ENCODE measurements around the gene GRID2.

Gene GRID2

DNA sequence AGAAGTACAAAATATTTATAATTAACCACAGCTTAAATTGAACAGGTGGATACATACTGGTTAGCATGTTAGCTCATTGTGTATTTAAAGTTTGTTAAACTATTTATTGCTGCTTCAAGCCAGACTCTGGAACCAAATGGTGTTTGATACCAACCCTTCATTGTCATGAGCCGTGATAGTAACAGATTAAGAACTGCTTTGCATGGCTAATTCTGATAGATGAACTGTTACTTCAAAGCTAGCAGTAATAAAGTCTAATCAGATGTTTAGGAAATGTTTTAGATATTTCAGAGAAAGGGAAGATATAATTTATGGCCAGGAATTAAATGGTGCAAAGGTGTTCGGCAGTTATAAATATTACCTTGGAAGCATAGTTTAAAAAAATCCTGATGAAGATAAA, 848.7 kb downstream of the GRID2 start:
- DNase-seq (ENCODE audit: low spot score): no peak
- H3K79me1 ChIP-seq (ENCODE audit: low read depth, low read length): no peaks in the 10 kb centered on the region
- no peak overlapping the region for H3K27ac ChIP-seq (replicated peaks; ENCODE audit: low read length)
- H3K14ac ChIP-seq (ENCODE audit: low read length): no peak overlapping the region
- no peak overlapping the region for H2BK120ac ChIP-seq (ENCODE audit: low read depth, low read length)
- no peak overlapping the region for H3K23ac ChIP-seq (ENCODE audit: low read depth, low read length, poor library complexity)
- no peak overlapping the region for H3K4me3 ChIP-seq (ENCODE audit: low read length in 2 of 2)
- no peak overlapping the region for H2AFZ ChIP-seq (ENCODE audit: low read length)
- no peak overlapping the region for H2BK5ac ChIP-seq (ENCODE audit: low read length)
- no peaks in the 10 kb centered on the region for H3K36me3 ChIP-seq (replicated peaks in 1 of 2; ENCODE audit: control insufficient read depth in 2 of 2, insufficient read depth in 2 of 2, low read length in 2 of 2)
- no peak overlapping the region for H4K91ac ChIP-seq (ENCODE audit: low read depth, low read length, poor library complexity)
- no peak overlapping the region for H2BK12ac ChIP-seq (ENCODE audit: low read length)
- no peak overlapping the region for H4K8ac ChIP-seq (ENCODE audit: low read depth, low read length)
- no peak overlapping the region for H3K9ac ChIP-seq (ENCODE audit: low read depth, low read length, poor library complexity)
- no peak overlapping the region for H2BK15ac ChIP-seq (ENCODE audit: low read length)
- no CpG with 5 or more reads among the region's 2 CpGs for WGBS, 2 donors (ENCODE audit: extremely low coverage in 2 of 2, insufficient read length in 2 of 2, insufficient replicate concordance in 1 of 2)
- no peak overlapping the region for H3K18ac ChIP-seq (ENCODE audit: low read length)
- no peak overlapping the region for H3K4me2 ChIP-seq (ENCODE audit: insufficient read depth, low read length, poor library complexity, severe bottlenecking)
- no peaks in the 10 kb centered on the region for H3K27me3 ChIP-seq (ENCODE audit: control insufficient read depth in 3 of 3, insufficient read depth in 3 of 3, low read depth in 1 of 3, low read length in 3 of 3)
- peaks cover 1 to 2% of the 10 kb centered on the region in 2 donors for H3K4me1 ChIP-seq (ENCODE audit: control insufficient read depth in 2 of 2, insufficient read depth in 1 of 2, low read depth in 1 of 2, low read length in 2 of 2)
- H2AK5ac ChIP-seq (ENCODE audit: low read depth, low read length): no peak overlapping the region
- no peak overlapping the region for H3K4ac ChIP-seq (ENCODE audit: low read length)
- H3K9me3 ChIP-seq (replicated peaks in 1 of 2; ENCODE audit: control insufficient read depth in 2 of 2, insufficient read depth in 1 of 2, low read depth in 1 of 2, low read length in 2 of 2): no peaks in the 10 kb centered on the region

DNA sequence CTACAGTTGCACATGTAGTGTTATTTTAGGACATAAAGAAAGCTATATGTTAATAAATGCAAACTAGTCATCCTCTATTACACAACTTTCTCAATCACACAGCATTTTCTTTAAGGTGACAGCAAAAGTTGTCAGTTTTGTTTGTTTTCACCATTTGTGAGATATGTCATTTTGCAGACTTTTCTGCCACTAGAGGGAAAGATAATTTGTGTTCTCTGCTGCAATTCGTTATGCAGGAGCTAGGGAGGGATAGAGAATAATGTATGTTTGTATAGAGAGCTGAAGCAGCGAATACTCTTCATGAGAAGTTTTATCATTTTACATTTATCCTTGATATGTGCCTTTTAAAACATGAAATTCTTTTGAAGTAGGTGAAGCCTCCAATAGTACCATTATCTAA, 854.2 kb downstream of the GRID2 start:
- no CpG with 5 or more reads among the region's 2 CpGs for WGBS, 2 donors (ENCODE audit: extremely low coverage in 2 of 2, insufficient read length in 2 of 2, insufficient replicate concordance in 1 of 2)
- no peak overlapping the region for H2BK5ac ChIP-seq (ENCODE audit: low read length)
- H3K18ac ChIP-seq (ENCODE audit: low read length): no peak overlapping the region
- no peak overlapping the region for H3K23ac ChIP-seq (ENCODE audit: low read depth, low read length, poor library complexity)
- H2AFZ ChIP-seq (ENCODE audit: low read length): no peak overlapping the region
- H4K91ac ChIP-seq (ENCODE audit: low read depth, low read length, poor library complexity): no peak overlapping the region
- no peak overlapping the region for H2BK120ac ChIP-seq (ENCODE audit: low read depth, low read length)
- no peak overlapping the region for H3K4ac ChIP-seq (ENCODE audit: low read length)
- no peak overlapping the region for H3K14ac ChIP-seq (ENCODE audit: low read length)
- H3K4me2 ChIP-seq (ENCODE audit: insufficient read depth, low read length, poor library complexity, severe bottlenecking): no peak overlapping the region
- no peaks in the 10 kb centered on the region for H3K36me3 ChIP-seq (replicated peaks in 1 of 2; ENCODE audit: control insufficient read depth in 2 of 2, insufficient read depth in 2 of 2, low read length in 2 of 2)
- H2AK5ac ChIP-seq (ENCODE audit: low read depth, low read length): no peak overlapping the region
- no peak for DNase-seq (ENCODE audit: low spot score)
- H3K27me3 ChIP-seq (ENCODE audit: control insufficient read depth in 3 of 3, insufficient read depth in 3 of 3, low read depth in 1 of 3, low read length in 3 of 3): no peaks in the 10 kb centered on the region
- H2BK15ac ChIP-seq (ENCODE audit: low read length): no peak overlapping the region
- H3K9ac ChIP-seq (ENCODE audit: low read depth, low read length, poor library complexity): no peak overlapping the region
- no peak overlapping the region for H3K4me3 ChIP-seq (ENCODE audit: low read length in 2 of 2)
- H2BK12ac ChIP-seq (ENCODE audit: low read length): no peak overlapping the region
- H4K8ac ChIP-seq (ENCODE audit: low read depth, low read length): no peak overlapping the region
- H3K27ac ChIP-seq (replicated peaks; ENCODE audit: low read length): no peak overlapping the region
- H3K79me1 ChIP-seq (ENCODE audit: low read depth, low read length): no peaks in the 10 kb centered on the region
- no peaks in the 10 kb centered on the region for H3K4me1 ChIP-seq (ENCODE audit: control insufficient read depth in 2 of 2, insufficient read depth in 1 of 2, low read depth in 1 of 2, low read length in 2 of 2)
- no peaks in the 10 kb centered on the region for H3K9me3 ChIP-seq (replicated peaks in 1 of 2; ENCODE audit: control insufficient read depth in 2 of 2, insufficient read depth in 1 of 2, low read depth in 1 of 2, low read length in 2 of 2)

DNA sequence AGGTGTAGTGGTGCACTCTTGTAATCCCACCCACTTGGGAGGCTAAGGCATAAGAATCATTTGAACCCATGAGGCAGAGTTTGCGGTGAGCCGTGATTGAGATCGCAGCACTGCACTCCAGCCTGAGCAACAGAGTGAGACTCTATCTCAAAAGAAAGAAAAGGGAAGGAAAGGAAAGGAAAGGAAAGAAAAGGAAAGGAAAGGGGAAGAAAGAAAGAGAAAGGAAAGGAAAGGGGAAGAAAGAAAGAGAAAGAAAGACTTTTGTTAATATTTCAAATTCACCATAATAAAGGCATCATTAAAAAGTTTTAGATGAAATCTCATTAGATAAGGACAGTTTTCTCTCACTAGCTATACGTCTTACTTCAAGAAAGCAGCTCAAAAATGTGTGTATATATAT, 864.3 kb downstream of the GRID2 start:
- Histone ChIP-seq H2BK5ac (ENCODE audit: low read length) (no peak overlapping the region), H2AFZ (ENCODE audit: low read length) (peak overlapping the region; percentile 37), H3K14ac (ENCODE audit: low read length) (no peak overlapping the region), H2BK12ac (ENCODE audit: low read length) (no peak overlapping the region), H2BK15ac (ENCODE audit: low read length) (no peak overlapping the region), H4K8ac (ENCODE audit: low read depth, low read length) (no peak overlapping the region), H3K27me3 (ENCODE audit: control insufficient read depth in 3 of 3, insufficient read depth in 3 of 3, low read depth in 1 of 3, low read length in 3 of 3) (no peaks in the 10 kb centered on the region), H3K4me2 (ENCODE audit: insufficient read depth, low read length, poor library complexity, severe bottlenecking) (no peak overlapping the region), H3K4me3 (ENCODE audit: low read length in 2 of 2) (no peak overlapping the region), H3K23ac (ENCODE audit: low read depth, low read length, poor library complexity) (no peak overlapping the region), H3K18ac (ENCODE audit: low read length) (no peak overlapping the region), H3K36me3 (replicated peaks in 1 of 2; ENCODE audit: control insufficient read depth in 2 of 2, insufficient read depth in 2 of 2, low read length in 2 of 2) (no peaks in the 10 kb centered on the region), H3K9ac (ENCODE audit: low read depth, low read length, poor library complexity) (no peak overlapping the region), H3K9me3 (replicated peaks in 1 of 2; ENCODE audit: control insufficient read depth in 2 of 2, insufficient read depth in 1 of 2, low read depth in 1 of 2, low read length in 2 of 2) (no peaks in the 10 kb centered on the region), H2AK5ac (ENCODE audit: low read depth, low read length) (no peak overlapping the region), H3K27ac (replicated peaks; ENCODE audit: low read length) (no peak overlapping the region), H3K79me1 (ENCODE audit: low read depth, low read length) (no peaks in the 10 kb centered on the region), H2BK120ac (ENCODE audit: low read depth, low read length) (no peak overlapping the region), H3K4me1 (ENCODE audit: control insufficient read depth in 2 of 2, insufficient read depth in 1 of 2, low read depth in 1 of 2, low read length in 2 of 2) (no peaks in the 10 kb centered on the region), H4K91ac (ENCODE audit: low read depth, low read length, poor library complexity) (no peak overlapping the region), H3K4ac (ENCODE audit: low read length) (no peak overlapping the region)
- WGBS, 2 donors (ENCODE audit: extremely low coverage in 2 of 2, insufficient read length in 2 of 2, insufficient replicate concordance in 1 of 2): no CpG with 5 or more reads among the region's 4 CpGs
- no peak for DNase-seq (ENCODE audit: low spot score)

DNA sequence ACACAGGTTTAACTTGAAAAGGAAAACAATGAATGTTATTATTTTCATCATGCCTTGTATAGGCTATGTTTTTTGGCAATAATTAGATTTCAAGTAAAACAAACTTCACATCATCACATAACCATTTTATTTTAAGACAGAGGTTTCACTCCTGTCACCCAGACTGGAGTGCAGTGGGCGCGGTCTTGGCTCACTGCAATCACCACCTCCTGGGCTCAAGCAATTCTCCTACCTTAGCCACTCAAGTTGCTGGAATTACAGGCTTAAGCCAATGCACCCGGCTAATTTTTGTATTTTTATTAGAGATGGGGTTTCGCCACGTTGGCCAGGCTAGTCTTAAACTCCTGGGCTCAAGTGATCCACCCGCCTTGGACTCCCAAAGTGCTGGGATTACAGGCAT, 866.2 kb downstream of the GRID2 start:
- Histone ChIP-seq H3K4me2 (ENCODE audit: insufficient read depth, low read length, poor library complexity, severe bottlenecking) (no peak overlapping the region), H2BK15ac (ENCODE audit: low read length) (no peak overlapping the region), H3K4ac (ENCODE audit: low read length) (no peak overlapping the region), H2BK5ac (ENCODE audit: low read length) (no peak overlapping the region), H3K14ac (ENCODE audit: low read length) (no peak overlapping the region), H3K18ac (ENCODE audit: low read length) (no peak overlapping the region), H3K79me1 (ENCODE audit: low read depth, low read length) (no peaks in the 10 kb centered on the region), H4K91ac (ENCODE audit: low read depth, low read length, poor library complexity) (no peak overlapping the region), H3K23ac (ENCODE audit: low read depth, low read length, poor library complexity) (no peak overlapping the region), H2BK12ac (ENCODE audit: low read length) (no peak overlapping the region), H3K4me1 (ENCODE audit: control insufficient read depth in 2 of 2, insufficient read depth in 1 of 2, low read depth in 1 of 2, low read length in 2 of 2) (no peaks in the 10 kb centered on the region), H4K8ac (ENCODE audit: low read depth, low read length) (no peak overlapping the region), H3K27ac (replicated peaks; ENCODE audit: low read length) (no peak overlapping the region), H3K4me3 (ENCODE audit: low read length in 2 of 2) (no peak overlapping the region), H2AFZ (ENCODE audit: low read length) (no peak overlapping the region), H3K9ac (ENCODE audit: low read depth, low read length, poor library complexity) (no peak overlapping the region), H2AK5ac (ENCODE audit: low read depth, low read length) (no peak overlapping the region), H3K27me3 (ENCODE audit: control insufficient read depth in 3 of 3, insufficient read depth in 3 of 3, low read depth in 1 of 3, low read length in 3 of 3) (no peaks in the 10 kb centered on the region), H2BK120ac (ENCODE audit: low read depth, low read length) (no peak overlapping the region), H3K36me3 (replicated peaks in 1 of 2; ENCODE audit: control insufficient read depth in 2 of 2, insufficient read depth in 2 of 2, low read length in 2 of 2) (no peaks in the 10 kb centered on the region), H3K9me3 (replicated peaks in 1 of 2; ENCODE audit: control insufficient read depth in 2 of 2, insufficient read depth in 1 of 2, low read depth in 1 of 2, low read length in 2 of 2) (no peaks in the 10 kb centered on the region)
- DNase-seq (ENCODE audit: low spot score): no peak
- no CpG with 5 or more reads among the region's 6 CpGs for WGBS, 2 donors (ENCODE audit: extremely low coverage in 2 of 2, insufficient read length in 2 of 2, insufficient replicate concordance in 1 of 2)

Measured in neuronal stem cell (in vitro differentiated cells).